ENCODE measurements around the gene CPLX3. TPM values are rescaled to one million over a fixed set of nuclear protein-coding genes. Genes with fewer than 3 reads are reported as not detected.

CPLX3 gene
- total and polyA plus RNA-seq, 5 donors from 2014 or later = 0.35 TPM; not detected in 4

- DNase-seq = no peak
- peak overlapping the region in 1 of 3 donors; percentile 61 for H3K27ac Mint-ChIP-seq
These were observed 25.0 kb upstream of the CPLX3 start for GRCh38 chr15:74801311-74801997.

GRCh38 chr15:74802290-74802689 lies 24.1 kb upstream of the CPLX3 start:
- Histone ChIP-seq H3K4me1 (ENCODE audit: control insufficient read depth, insufficient read depth, low read length, poor library complexity, severe bottlenecking) (peaks cover 37% of the 10 kb centered on the region), H3K9me3 (ENCODE audit: control insufficient read depth in 2 of 2, low read length in 2 of 2) (no peaks in the 10 kb centered on the region), H3K36me3 (ENCODE audit: control insufficient read depth, insufficient read depth, low read length) (peaks cover 66% of the 10 kb centered on the region), H3K4me3 (ENCODE audit: low read depth, low read length) (no peak overlapping the region), H3K27me3 (ENCODE audit: control insufficient read depth, insufficient read depth, low read length) (no peaks in the 10 kb centered on the region), H3K27ac (ENCODE audit: insufficient read depth, low read length, poor library complexity, severe bottlenecking) (no peak overlapping the region)
- Mint-ChIP-seq H3K9me3 (no peaks in the 10 kb centered on the region), H3K4me3 (no peak overlapping the region), H3K36me3 (peaks cover 16% of the 10 kb centered on the region), H3K27me3 (no peaks in the 10 kb centered on the region), H3K4me1 (peaks cover 9 to 48% (median 26%) of the 10 kb centered on the region in 4 donors), H3K27ac (no peak overlapping the region)
- ATAC-seq (ENCODE audit: low read depth in 2 of 2) (no peak), DNase-seq (no peak)

More at GRCh38 chr15:74801311-74801997, 25.0 kb upstream of the CPLX3 start:
- Mint-ChIP-seq H3K36me3 (peaks cover 16% of the 10 kb centered on the region), H3K4me1 (peaks cover 9 to 50% (median 23%) of the 10 kb centered on the region in 4 donors), H3K27me3 (no peaks in the 10 kb centered on the region), H3K9me3 (no peaks in the 10 kb centered on the region), H3K4me3 (no peak overlapping the region)
- H3K36me3 ChIP-seq (ENCODE audit: control insufficient read depth, insufficient read depth, low read length) = peaks cover 66% of the 10 kb centered on the region
- no peak overlapping the region for H3K27ac ChIP-seq (ENCODE audit: insufficient read depth, low read length, poor library complexity, severe bottlenecking)
- no peak overlapping the region for H3K4me3 ChIP-seq (ENCODE audit: low read depth, low read length)
- no peaks in the 10 kb centered on the region for H3K9me3 ChIP-seq (ENCODE audit: control insufficient read depth in 2 of 2, low read length in 2 of 2)
- H3K4me1 ChIP-seq (ENCODE audit: control insufficient read depth, insufficient read depth, low read length, poor library complexity, severe bottlenecking) = peaks cover 42% of the 10 kb centered on the region
- ATAC-seq (ENCODE audit: low read depth in 2 of 2) = no peak
- H3K27me3 ChIP-seq (ENCODE audit: control insufficient read depth, insufficient read depth, low read length) = no peaks in the 10 kb centered on the region

- peaks cover 64% of the 10 kb centered on the region for H3K36me3 ChIP-seq (ENCODE audit: control insufficient read depth, insufficient read depth, low read length)
- H3K27ac Mint-ChIP-seq = peak overlapping the region in 1 of 3 donors; percentile 60
- H3K27me3 ChIP-seq (ENCODE audit: control insufficient read depth, insufficient read depth, low read length) = no peaks in the 10 kb centered on the region
- no peaks in the 10 kb centered on the region for H3K27me3 Mint-ChIP-seq
- no peaks in the 10 kb centered on the region for H3K9me3 ChIP-seq (ENCODE audit: control insufficient read depth in 2 of 2, low read length in 2 of 2)
- no peak overlapping the region for H3K4me3 ChIP-seq (ENCODE audit: low read depth, low read length)
- H3K4me1 ChIP-seq (ENCODE audit: control insufficient read depth, insufficient read depth, low read length, poor library complexity, severe bottlenecking) = peaks cover 30% of the 10 kb centered on the region
- H3K9me3 Mint-ChIP-seq = no peaks in the 10 kb centered on the region
- H3K27ac ChIP-seq (ENCODE audit: insufficient read depth, low read length, poor library complexity, severe bottlenecking) = no peak overlapping the region
- H3K4me1 Mint-ChIP-seq = peaks cover 9 to 48% (median 22%) of the 10 kb centered on the region in 4 donors
- ATAC-seq (ENCODE audit: low read depth in 2 of 2) (no peak), DNase-seq (no peak)
- H3K4me3 Mint-ChIP-seq = no peak overlapping the region
- H3K36me3 Mint-ChIP-seq = peaks cover 14% of the 10 kb centered on the region
These were observed 23.5 kb upstream of the CPLX3 start for GRCh38 chr15:74802862-74803447.

- Mint-ChIP-seq H3K27me3 (no peaks in the 10 kb centered on the region), H3K4me3 (peak overlapping the region in 1 of 4 donors; percentile 16), H3K36me3 (peaks cover 10% of the 10 kb centered on the region), H3K9me3 (no peaks in the 10 kb centered on the region), H3K27ac (peak overlapping the region in 2 of 3 donors; percentile 67 to 76), H3K4me1 (peaks cover 9 to 41% (median 15%) of the 10 kb centered on the region in 4 donors)
- no peak for ATAC-seq (ENCODE audit: low read depth in 2 of 2)
- Histone ChIP-seq H3K36me3 (ENCODE audit: control insufficient read depth, insufficient read depth, low read length) (peaks cover 44% of the 10 kb centered on the region), H3K9me3 (ENCODE audit: control insufficient read depth in 2 of 2, low read length in 2 of 2) (no peaks in the 10 kb centered on the region), H3K4me3 (ENCODE audit: low read depth, low read length) (no peak overlapping the region), H3K27me3 (ENCODE audit: control insufficient read depth, insufficient read depth, low read length) (no peaks in the 10 kb centered on the region), H3K4me1 (ENCODE audit: control insufficient read depth, insufficient read depth, low read length, poor library complexity, severe bottlenecking) (peaks cover 11% of the 10 kb centered on the region), H3K27ac (ENCODE audit: insufficient read depth, low read length, poor library complexity, severe bottlenecking) (no peak overlapping the region)
- no peak for DNase-seq
These were observed 21.5 kb upstream of the CPLX3 start for GRCh38 chr15:74804935-74805334.

GRCh38 chr15:74807282-74807681 lies 19.1 kb upstream of the CPLX3 start:
- DNase-seq (no peak), ATAC-seq (ENCODE audit: low read depth in 2 of 2) (no peak)
- H3K36me3 Mint-ChIP-seq = peaks cover 5% of the 10 kb centered on the region
- H3K27ac Mint-ChIP-seq = peak overlapping the region; percentile 83 to 88 (median 88)
- no peak overlapping the region for H3K4me3 ChIP-seq (ENCODE audit: low read depth, low read length)
- no peaks in the 10 kb centered on the region for H3K27me3 Mint-ChIP-seq
- H3K27ac ChIP-seq (ENCODE audit: insufficient read depth, low read length, poor library complexity, severe bottlenecking) = peak overlapping the region; percentile 29
- no peaks in the 10 kb centered on the region for H3K9me3 Mint-ChIP-seq
- no peaks in the 10 kb centered on the region for H3K9me3 ChIP-seq (ENCODE audit: control insufficient read depth in 2 of 2, low read length in 2 of 2)
- H3K36me3 ChIP-seq (ENCODE audit: control insufficient read depth, insufficient read depth, low read length) = peaks cover 21% of the 10 kb centered on the region
- H3K4me3 Mint-ChIP-seq = no peak overlapping the region
- H3K4me1 ChIP-seq (ENCODE audit: control insufficient read depth, insufficient read depth, low read length, poor library complexity, severe bottlenecking) = peaks cover 4% of the 10 kb centered on the region
- no peaks in the 10 kb centered on the region for H3K27me3 ChIP-seq (ENCODE audit: control insufficient read depth, insufficient read depth, low read length)
- H3K4me1 Mint-ChIP-seq = peaks cover 9 to 33% (median 13%) of the 10 kb centered on the region in 4 donors

GRCh38 chr15:74808078-74808839 lies 18.2 kb upstream of the CPLX3 start:
- Mint-ChIP-seq H3K4me1 (peaks cover 9 to 33% (median 13%) of the 10 kb centered on the region in 4 donors), H3K27ac (peak overlapping the region; percentile 61 to 88 (median 82)), H3K9me3 (no peaks in the 10 kb centered on the region), H3K36me3 (peaks cover 5% of the 10 kb centered on the region), H3K27me3 (no peaks in the 10 kb centered on the region), H3K4me3 (no peak overlapping the region)
- Histone ChIP-seq H3K4me1 (ENCODE audit: control insufficient read depth, insufficient read depth, low read length, poor library complexity, severe bottlenecking) (peaks cover 4% of the 10 kb centered on the region), H3K9me3 (ENCODE audit: control insufficient read depth in 2 of 2, low read length in 2 of 2) (no peaks in the 10 kb centered on the region), H3K27me3 (ENCODE audit: control insufficient read depth, insufficient read depth, low read length) (no peaks in the 10 kb centered on the region), H3K4me3 (ENCODE audit: low read depth, low read length) (no peak overlapping the region), H3K27ac (ENCODE audit: insufficient read depth, low read length, poor library complexity, severe bottlenecking) (no peak overlapping the region), H3K36me3 (ENCODE audit: control insufficient read depth, insufficient read depth, low read length) (peaks cover 11% of the 10 kb centered on the region)
- DNase-seq = no peak
- no peak for ATAC-seq (ENCODE audit: low read depth in 2 of 2)

GRCh38 chr15:74808840-74809229 lies 17.6 kb upstream of the CPLX3 start:
- H3K4me3 ChIP-seq (ENCODE audit: low read depth, low read length) = no peak overlapping the region
- Mint-ChIP-seq H3K27me3 (no peaks in the 10 kb centered on the region), H3K4me3 (peak overlapping the region in 1 of 4 donors; percentile 16), H3K36me3 (peaks cover 5% of the 10 kb centered on the region), H3K4me1 (peaks cover 8 to 32% (median 16%) of the 10 kb centered on the region in 4 donors), H3K27ac (peak overlapping the region; percentile 56 to 88 (median 67)), H3K9me3 (no peaks in the 10 kb centered on the region)
- peaks cover 6% of the 10 kb centered on the region for H3K36me3 ChIP-seq (ENCODE audit: control insufficient read depth, insufficient read depth, low read length)
- peaks cover 4% of the 10 kb centered on the region for H3K4me1 ChIP-seq (ENCODE audit: control insufficient read depth, insufficient read depth, low read length, poor library complexity, severe bottlenecking)
- no peaks in the 10 kb centered on the region for H3K27me3 ChIP-seq (ENCODE audit: control insufficient read depth, insufficient read depth, low read length)
- H3K9me3 ChIP-seq (ENCODE audit: control insufficient read depth in 2 of 2, low read length in 2 of 2) = no peaks in the 10 kb centered on the region
- ATAC-seq (ENCODE audit: low read depth in 2 of 2) (no peak), DNase-seq (no peak)
- H3K27ac ChIP-seq (ENCODE audit: insufficient read depth, low read length, poor library complexity, severe bottlenecking) = no peak overlapping the region
